GM23248 (cell line): ENCODE measurements around the gene SCYL1. TPM values are rescaled to one million over a fixed set of nuclear protein-coding genes. Genes with fewer than 3 reads are reported as not detected.
"Not testable (repeated sequence)": the region's sequence is repeated elsewhere in the genome, so short reads cannot be mapped to it uniquely, and the experiment has no call there.

ENCODE experiments used
- DNase-seq: peaks from one replicate; pipeline ENCODE4 v3.0.0-alpha.2; 2015
- H2AFZ ChIP-seq: fragments of 200-600 bp; sonication (generic); 2 replicates; pipeline ENCODE4 v1.6.1; 2016; ENCODE audit warnings: antibody characterized with exemption
- H3F3A ChIP-seq: fragments of 200-600 bp; sonication (generic); 2 replicates; pipeline ENCODE4 v1.6.1; 2016; ENCODE audit warnings: mild to moderate bottlenecking, antibody characterized with exemption, mixed run types; ENCODE audit not compliant: insufficient read depth
- H3K27ac ChIP-seq: fragments of 200-600 bp; sonication (generic); 2 replicates; pipeline ENCODE4 v1.5.1; 2016; ENCODE audit warnings: mild to moderate bottlenecking
- H3K27me3 ChIP-seq: fragments of 200-600 bp; sonication (generic); replicated peaks from 2 replicates; pipeline ENCODE4 v1.6.1; 2016; ENCODE audit warnings: mild to moderate bottlenecking; ENCODE audit not compliant: insufficient read depth
- H3K36me3 ChIP-seq: fragments of 200-600 bp; sonication (generic); 2 replicates; pipeline ENCODE4 v1.6.1; 2016; ENCODE audit warnings: low read depth, mild to moderate bottlenecking
- H3K4me1 ChIP-seq: fragments of 200-600 bp; sonication (generic); 2 replicates; pipeline ENCODE4 v1.6.1; 2016; ENCODE audit warnings: mild to moderate bottlenecking; ENCODE audit not compliant: insufficient read depth
- H3K4me2 ChIP-seq: fragments of 200-600 bp; sonication (generic); one replicate; pipeline ENCODE4 v1.6.1; 2016; ENCODE audit warnings: mild to moderate bottlenecking; ENCODE audit not compliant: unreplicated experiment
- H3K4me3 ChIP-seq: fragments of 200-600 bp; sonication (generic); 2 replicates; pipeline ENCODE4 v1.5.1; 2016; ENCODE audit warnings: mild to moderate bottlenecking
- H3K79me2 ChIP-seq: fragments of 200-600 bp; sonication (generic); 2 replicates; pipeline ENCODE4 v1.6.1; 2016; ENCODE audit warnings: mild to moderate bottlenecking; ENCODE audit not compliant: insufficient read depth
- H3K9ac ChIP-seq: fragments of 200-600 bp; sonication (generic); 2 replicates; pipeline ENCODE4 v1.6.1; 2016; ENCODE audit warnings: mild to moderate bottlenecking
- H3K9me2 ChIP-seq: fragments of 200-600 bp; sonication (generic); 2 replicates; pipeline ENCODE4 v1.6.1; 2016; ENCODE audit warnings: mixed run types, mild to moderate bottlenecking, moderate library complexity; ENCODE audit not compliant: insufficient read depth
- H3K9me3 ChIP-seq: fragments of 200-600 bp; sonication (generic); one replicate; pipeline ENCODE4 v1.6.1; 2017; ENCODE audit warnings: low read depth
- H4K20me1 ChIP-seq: fragments of 200-600 bp; sonication (generic); 2 replicates; pipeline ENCODE4 v1.6.0; 2016; ENCODE audit not compliant: insufficient read depth
- EZH2 ChIP-seq: fragments of 200-600 bp; sonication (generic); IDR thresholded peaks from 2 replicates; pipeline ENCODE4 v1.6.1; 2018; ENCODE audit warnings: antibody characterized with exemption, mild to moderate bottlenecking; ENCODE audit not compliant: insufficient read depth, poor library complexity, severe bottlenecking
- EZH2phosphoT487 ChIP-seq: fragments of 200-600 bp; sonication (generic); IDR thresholded peaks from 2 replicates; pipeline ENCODE4 v1.6.1; 2018; ENCODE audit warnings: antibody characterized with exemption, moderate library complexity, mild to moderate bottlenecking, low read depth; ENCODE audit not compliant: insufficient read depth
- WGBS, 2 experiments: methylation state at CpG; one replicate each; pipeline ENCODE4 v1.1.6; 2015 to 2017; ENCODE audit warnings: low lambda C conversion rate in 2 of 2, low coverage in 1 of 2; ENCODE audit errors: missing lambda C conversion rate in 2 of 2; 5-methylcytosine and 5-hydroxymethylcytosine counted together
- in situ Hi-C: fragments of 300-500 bp; cut with MboI; formaldehyde crosslinking; loops from 2 replicates; pipeline ENCODE4 v1.15.0; 2020
- polyA plus RNA-seq: library from polyadenylated mRNA; unstranded; fragments of >200 nt; fragmentation: Nextera tagmentation; extraction: Ambion mirVana; gene quantifications from 2 replicates; pipeline ENCODE4 v1.2.1, GENCODE V29; 2016
- total RNA-seq: library from RNA; depleted of rRNA; stranded (reverse); fragments of >200 nt; shearing (Covaris generic); gene quantifications from 2 replicates; pipeline ENCODE4 v1.2.3, GENCODE V29; 2014

SCYL1 gene
- total and polyA plus RNA-seq, 2 experiments from 2014 or later = 90.7 to 115 TPM

- Histone ChIP-seq H3K4me3 (peak overlapping the region; percentile 98), H3K36me3 (peaks cover 66% of the 10 kb centered on the region), H4K20me1 (peaks cover 62% of the 10 kb centered on the region), H3K27ac (peak overlapping the region; percentile 100), H3K9me2 (no peaks in the 10 kb centered on the region), H2AFZ (no peak overlapping the region), H3K9me3 (no peaks in the 10 kb centered on the region), H3K4me1 (no peaks in the 10 kb centered on the region), H3K27me3 (no peaks in the 10 kb centered on the region), H3K9ac (peak overlapping the region; percentile 100), H3K79me2 (peaks cover 89% of the 10 kb centered on the region), H3K4me2 (peak overlapping the region; percentile 97), H3F3A (peaks cover 83% of the 10 kb centered on the region)
- TF ChIP-seq EZH2phosphoT487 = peak; percentile 36; the same call in 1 of the 2 replicates
- TF ChIP-seq EZH2 = no peak
- in situ Hi-C loops = no loop called here
- peak; percentile 52 for DNase-seq
- WGBS, 2 experiments = 3 to 4% methylated on average over 8 of the region's 8 CpGs
These were observed 20.0 kb upstream of the SCYL1 start for GRCh38 chr11:65504674-65505465.

DNA sequence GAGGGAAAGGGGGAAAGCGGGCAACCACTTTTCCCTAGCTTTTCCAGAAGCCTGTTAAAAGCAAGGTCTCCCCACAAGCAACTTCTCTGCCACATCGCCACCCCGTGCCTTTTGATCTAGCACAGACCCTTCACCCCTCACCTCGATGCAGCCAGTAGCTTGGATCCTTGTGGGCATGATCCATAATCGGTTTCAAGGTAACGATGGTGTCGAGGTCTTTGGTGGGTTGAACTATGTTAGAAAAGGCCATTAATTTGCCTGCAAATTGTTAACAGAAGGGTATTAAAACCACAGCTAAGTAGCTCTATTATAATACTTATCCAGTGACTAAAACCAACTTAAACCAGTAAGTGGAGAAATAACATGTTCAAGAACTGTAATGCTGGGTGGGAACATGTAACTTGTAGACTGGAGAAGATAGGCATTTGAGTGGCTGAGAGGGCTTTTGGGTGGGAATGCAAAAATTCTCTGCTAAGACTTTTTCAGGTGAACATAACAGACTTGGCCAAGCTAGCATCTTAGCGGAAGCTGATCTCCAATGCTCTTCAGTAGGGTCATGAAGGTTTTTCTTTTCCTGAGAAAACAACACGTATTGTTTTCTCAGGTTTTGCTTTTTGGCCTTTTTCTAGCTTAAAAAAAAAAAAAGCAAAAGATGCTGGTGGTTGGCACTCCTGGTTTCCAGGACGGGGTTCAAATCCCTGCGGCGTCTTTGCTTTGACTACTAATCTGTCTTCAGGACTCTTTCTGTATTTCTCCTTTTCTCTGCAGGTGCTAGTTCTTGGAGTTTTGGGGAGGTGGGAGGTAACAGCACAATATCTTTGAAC is 19.2 kb upstream of the SCYL1 start:
- Histone ChIP-seq H3K9ac (peak overlapping the region; percentile 100), H3K9me2 (no peaks in the 10 kb centered on the region), H3K36me3 (peaks cover 58% of the 10 kb centered on the region), H2AFZ (no peak overlapping the region), H3K27ac (peak overlapping the region; percentile 100), H3K27me3 (no peaks in the 10 kb centered on the region), H3K79me2 (peaks cover 89% of the 10 kb centered on the region), H3K9me3 (no peaks in the 10 kb centered on the region), H3K4me3 (peak overlapping the region; percentile 98), H3K4me1 (no peaks in the 10 kb centered on the region), H3F3A (peaks cover 79% of the 10 kb centered on the region), H4K20me1 (peaks cover 55% of the 10 kb centered on the region), H3K4me2 (peak overlapping the region; percentile 97)
- DNase-seq = peak; percentile 53
- TF ChIP-seq EZH2phosphoT487 (0 out of 2 replicates have a peak, but pooled peaks have one; percentile 25), EZH2 (no peak)
- WGBS, 2 experiments = 12 to 15% methylated on average over 12 of the region's 12 CpGs
- in situ Hi-C loops = no loop called here

DNA sequence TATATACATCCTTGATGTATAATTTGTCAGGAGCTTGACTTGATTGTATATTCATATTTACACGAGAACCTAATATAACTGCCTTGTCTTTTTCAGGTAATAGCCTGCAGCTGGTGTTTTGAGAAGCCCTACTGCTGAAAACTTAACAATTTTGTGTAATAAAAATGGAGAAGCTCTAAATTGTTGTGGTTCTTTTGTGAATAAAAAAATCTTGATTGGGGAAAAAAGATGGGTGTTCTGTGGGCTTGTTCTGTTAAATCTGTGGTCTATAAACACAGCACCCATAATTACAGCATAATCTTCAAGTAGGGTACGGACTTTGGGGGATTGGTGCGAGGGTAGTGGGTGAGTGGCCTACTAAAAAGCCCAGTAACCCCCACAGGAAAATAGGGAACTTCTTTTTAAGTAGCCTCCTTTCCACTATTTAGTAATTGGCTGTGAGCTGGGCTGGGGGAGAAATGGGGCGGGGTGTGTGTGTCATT is 18.6 kb upstream of the SCYL1 start:
- TF ChIP-seq EZH2phosphoT487 (peak; percentile 30; the same call in 1 of the 2 replicates), EZH2 (no peak)
- Histone ChIP-seq H3F3A (peaks cover 73% of the 10 kb centered on the region), H3K36me3 (peaks cover 52% of the 10 kb centered on the region), H3K4me1 (no peaks in the 10 kb centered on the region), H3K4me2 (peak overlapping the region; percentile 97), H3K9me3 (no peaks in the 10 kb centered on the region), H2AFZ (no peak overlapping the region), H3K9ac (peak overlapping the region; percentile 100), H3K79me2 (peaks cover 83% of the 10 kb centered on the region), H3K27ac (peak overlapping the region; percentile 100), H3K9me2 (no peaks in the 10 kb centered on the region), H3K4me3 (peak overlapping the region; percentile 98), H4K20me1 (peaks cover 49% of the 10 kb centered on the region), H3K27me3 (no peaks in the 10 kb centered on the region)
- 11 to 21% methylated on average over 4 of the region's 4 CpGs for WGBS, 2 experiments
- DNase-seq = no peak
- in situ Hi-C loops = no loop called here

- Histone ChIP-seq H3K9me2 (no peaks in the 10 kb centered on the region), H3K27ac (peak overlapping the region; percentile 100), H4K20me1 (peaks cover 43% of the 10 kb centered on the region), H3K4me1 (no peaks in the 10 kb centered on the region), H3K27me3 (no peaks in the 10 kb centered on the region), H2AFZ (no peak overlapping the region), H3K4me3 (peak overlapping the region; percentile 98), H3K4me2 (peak overlapping the region; percentile 97), H3K79me2 (peaks cover 77% of the 10 kb centered on the region), H3K9me3 (no peaks in the 10 kb centered on the region), H3K36me3 (peaks cover 46% of the 10 kb centered on the region), H3F3A (peaks cover 67% of the 10 kb centered on the region), H3K9ac (peak overlapping the region; percentile 100)
- 6 to 7% methylated on average over 7 of the region's 7 CpGs for WGBS, 2 experiments
- in situ Hi-C loops = no loop called here
- TF ChIP-seq EZH2phosphoT487 = peak; percentile 52; the same call in 1 of the 2 replicates
- no peak for TF ChIP-seq EZH2
- DNase-seq = peak; percentile 85
These were observed 17.9 kb upstream of the SCYL1 start for GRCh38 chr11:65506772-65507505.

DNA sequence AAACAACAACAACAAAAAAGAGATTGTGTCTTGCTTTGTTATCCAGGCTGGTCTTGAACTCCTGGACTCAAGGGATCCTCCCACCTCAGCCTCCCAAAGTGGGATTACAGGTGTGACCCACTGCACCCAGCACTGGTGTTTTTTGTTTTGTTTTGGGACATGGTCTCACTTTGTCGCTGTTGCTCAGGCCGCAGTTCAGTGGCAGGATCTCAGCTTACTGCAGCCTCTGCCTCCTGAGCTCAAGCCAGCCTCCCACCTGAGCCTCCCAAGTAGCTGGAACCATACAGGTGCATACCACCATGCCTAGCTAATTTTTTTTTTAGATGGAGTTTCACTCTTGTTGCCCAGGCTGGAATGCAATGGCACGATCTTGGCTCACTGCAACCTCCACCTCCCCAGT is 12.6 kb upstream of the SCYL1 start:
- H3K9me3 ChIP-seq, H3K9me2 ChIP-seq, H4K20me1 ChIP-seq, H3K4me1 ChIP-seq, H2AFZ ChIP-seq, H3K27me3 ChIP-seq, H3K4me2 ChIP-seq, H3K36me3 ChIP-seq, H3K4me3 ChIP-seq, DNase-seq, H3K9ac ChIP-seq, H3K27ac ChIP-seq: not testable (repeated sequence)
- in situ Hi-C loops = loop anchor here (10.0 kb wide), 1 partner anchor 138 kb away; no protein-coding TSS in a partner anchor
- H3K79me2 ChIP-seq = peaks cover 26% of the 10 kb centered on the region
- peaks cover 15% of the 10 kb centered on the region for H3F3A ChIP-seq
- 83 to 92% methylated on average over 3 of the region's 3 CpGs for WGBS, 2 experiments
